H9 (cell line): ENCODE data around the gene DENND10. TPM values are rescaled to one million over a fixed set of nuclear protein-coding genes. Genes with fewer than 3 reads are reported as not detected.
A peak's percentile ranks its signal among the peaks of the same experiment; 100 is the strongest.

ENCODE experiments used
- DNase-seq: peaks from one replicate; pipeline ENCODE4 v3.0.0-alpha.2; 2017
- H2AFZ ChIP-seq: one replicate; pipeline ENCODE4 v1.6.1; 2013; ENCODE audit warnings: mild to moderate bottlenecking, low read length, control low read depth, moderate library complexity
- H2AK5ac ChIP-seq: 2 replicates; pipeline ENCODE4 v1.6.1; 2013; ENCODE audit warnings: low read length, control low read depth, mixed read lengths; ENCODE audit not compliant: insufficient read length
- H2BK120ac ChIP-seq: one replicate; pipeline ENCODE4 v1.6.1; 2013; ENCODE audit warnings: low read depth, mild to moderate bottlenecking, low read length, control low read depth, inconsistent platforms; ENCODE audit not compliant: poor library complexity, severe bottlenecking
- H2BK12ac ChIP-seq: 2 replicates; pipeline ENCODE4 v1.6.1; 2013; ENCODE audit warnings: low read length, control low read depth, mixed read lengths, low read depth; ENCODE audit not compliant: insufficient read length
- H2BK15ac ChIP-seq: 2 replicates; pipeline ENCODE4 v1.6.1; 2013; ENCODE audit warnings: low read depth, low read length, control low read depth
- H2BK20ac ChIP-seq: one replicate; pipeline ENCODE4 v1.6.1; 2013; ENCODE audit warnings: low read depth, mild to moderate bottlenecking, low read length, control low read depth, inconsistent platforms; ENCODE audit not compliant: poor library complexity, severe bottlenecking
- H2BK5ac ChIP-seq: 2 replicates; pipeline ENCODE4 v1.6.1; 2013; ENCODE audit warnings: low read length, control low read depth, mixed read lengths; ENCODE audit not compliant: insufficient read length
- H3K14ac ChIP-seq: 2 replicates; pipeline ENCODE4 v1.6.1; 2013; ENCODE audit warnings: low read length, control low read depth; ENCODE audit not compliant: insufficient read depth
- H3K18ac ChIP-seq: 2 replicates; pipeline ENCODE4 v1.6.1; 2013; ENCODE audit warnings: low read depth, mild to moderate bottlenecking, mixed read lengths, low read length, control low read depth; ENCODE audit not compliant: insufficient read length
- H3K23ac ChIP-seq: 2 replicates; pipeline ENCODE4 v1.6.1; 2013; ENCODE audit warnings: low read length, control low read depth, mixed read lengths, low read depth; ENCODE audit not compliant: insufficient read length
- H3K23me2 ChIP-seq: 2 replicates; pipeline ENCODE4 v1.6.1; 2013; ENCODE audit warnings: low read depth, mild to moderate bottlenecking, mixed read lengths, low read length, control low read depth; ENCODE audit not compliant: insufficient read length, poor library complexity, severe bottlenecking
- H3K27ac ChIP-seq: 2 replicates; pipeline ENCODE4 v1.5.1; 2013; ENCODE audit warnings: low read length, control low read depth, mixed read lengths, low read depth; ENCODE audit not compliant: insufficient read length
- H3K27me3 ChIP-seq: 2 replicates; pipeline ENCODE4 v1.6.1; 2013; ENCODE audit warnings: low read length, control low read depth, inconsistent platforms; ENCODE audit not compliant: insufficient read depth
- H3K4ac ChIP-seq: 2 replicates; pipeline ENCODE4 v1.6.1; 2013; ENCODE audit warnings: low read depth, mild to moderate bottlenecking, control low read depth, inconsistent platforms, low read length, moderate library complexity
- H3K4me1 ChIP-seq: 2 replicates; pipeline ENCODE4 v1.6.1; 2013; ENCODE audit warnings: low read length, control low read depth, inconsistent platforms; ENCODE audit not compliant: insufficient read depth
- H3K4me2 ChIP-seq: 2 replicates; pipeline ENCODE4 v1.6.1; 2013; ENCODE audit warnings: low read length, control low read depth, mixed read lengths; ENCODE audit not compliant: insufficient read length, insufficient read depth
- H3K56ac ChIP-seq: 2 replicates; pipeline ENCODE4 v1.6.1; 2013; ENCODE audit warnings: low read depth, mild to moderate bottlenecking, mixed read lengths, low read length, control low read depth; ENCODE audit not compliant: insufficient read length
- H3K79me1 ChIP-seq: 2 replicates; pipeline ENCODE4 v1.6.1; 2013; ENCODE audit warnings: low read depth, mild to moderate bottlenecking, moderate library complexity, low read length, control low read depth, inconsistent platforms; ENCODE audit not compliant: insufficient read depth, poor library complexity, severe bottlenecking
- H3K79me2 ChIP-seq: 2 replicates; pipeline ENCODE4 v1.6.1; 2013; ENCODE audit warnings: low read length, control low read depth, inconsistent platforms; ENCODE audit not compliant: insufficient read depth
- H3K9ac ChIP-seq: 2 replicates; pipeline ENCODE4 v1.6.1; 2013; ENCODE audit warnings: low read length, control low read depth, mixed read lengths; ENCODE audit not compliant: insufficient read length; ENCODE audit errors: extremely low read depth
- H3K9me3 ChIP-seq: one replicate; pipeline ENCODE4 v1.6.1; 2013; ENCODE audit warnings: low read depth, low read length, inconsistent platforms; ENCODE audit not compliant: control insufficient read depth
- H3T11ph ChIP-seq: one replicate; pipeline ENCODE4 v1.6.1; 2013; ENCODE audit warnings: mild to moderate bottlenecking, low read length, control low read depth, inconsistent platforms
- H4K20me1 ChIP-seq: one replicate; pipeline ENCODE4 v1.6.1; 2013; ENCODE audit not compliant: control insufficient read depth, insufficient read length, insufficient read depth
- H4K5ac ChIP-seq: 2 replicates; pipeline ENCODE4 v1.6.1; 2013; ENCODE audit warnings: low read depth, mild to moderate bottlenecking, mixed read lengths, low read length, control low read depth; ENCODE audit not compliant: insufficient read length
- H4K8ac ChIP-seq: replicated peaks from 2 replicates; pipeline ENCODE4 v1.6.1; 2013; ENCODE audit warnings: low read length, control low read depth, mixed read lengths, low read depth; ENCODE audit not compliant: insufficient read length
- H4K91ac ChIP-seq: 2 replicates; pipeline ENCODE4 v1.6.1; 2013; ENCODE audit warnings: low read depth, mild to moderate bottlenecking, moderate library complexity, mixed read lengths, low read length, control low read depth; ENCODE audit not compliant: insufficient read length
- H3K27ac Mint-ChIP-seq, 3 experiments: 2 replicates in 2 of 3; 3 replicates in 1 of 3; pipeline ENCODE4 v1.8.0; 2020 to 2021; ENCODE audit warnings: mixed read lengths in 3 of 3, mild to moderate bottlenecking in 1 of 3, moderate library complexity in 1 of 3
- H3K27me3 Mint-ChIP-seq: 2 replicates; pipeline ENCODE4 v1.8.0; 2021; ENCODE audit warnings: low read depth, mild to moderate bottlenecking, moderate library complexity, mixed read lengths
- H3K36me3 Mint-ChIP-seq, 3 experiments: 2 replicates in 2 of 3; 3 replicates in 1 of 3; pipeline ENCODE4 v1.8.0; 2020 to 2021; ENCODE audit warnings: low read depth in 3 of 3, mixed read lengths in 3 of 3; ENCODE audit not compliant: insufficient read depth in 1 of 3
- H3K4me1 Mint-ChIP-seq, 2 experiments: 2 replicates each; pipeline ENCODE4 v1.8.0; 2020; ENCODE audit warnings: mixed read lengths in 2 of 2
- H3K4me3 Mint-ChIP-seq, 2 experiments: 2 replicates in 1 of 2; 3 replicates in 1 of 2; pipeline ENCODE4 v1.8.0; 2020 to 2021; ENCODE audit warnings: mild to moderate bottlenecking in 2 of 2, mixed read lengths in 2 of 2, moderate library complexity in 1 of 2
- H3K9me3 Mint-ChIP-seq, 2 experiments: 2 replicates in 1 of 2; 3 replicates in 1 of 2; pipeline ENCODE4 v1.8.0; 2020; ENCODE audit warnings: mild to moderate bottlenecking in 2 of 2, mixed read lengths in 2 of 2, moderate library complexity in 1 of 2
- CTCF ChIP-seq: fragments of 200-600 bp; sonication (generic); conservative IDR thresholded peaks from 3 replicates; pipeline ENCODE4 v1.8.0; 2021; ENCODE audit warnings: antibody characterized with exemption, mild to moderate bottlenecking
- WGBS: extraction: QIAGEN DNeasy Blood & Tissue Kit; methylation state at CpG from one replicate; pipeline ENCODE4 v1.1.7; 2013; ENCODE audit warnings: missing lambda C conversion rate, low lambda C conversion rate, mixed read lengths; ENCODE audit not compliant: insufficient read length; ENCODE audit errors: extremely low coverage; 5-methylcytosine and 5-hydroxymethylcytosine counted together
- total RNA-seq: library from RNA; stranded (reverse); gene quantifications from 2 replicates; pipeline ENCODE4 v1.2.1, GENCODE V29; 2021

DENND10 gene
- total RNA-seq, 1 experiment from 2014 or later: 63.2 TPM

- peak; percentile 59 for DNase-seq
- H2BK12ac ChIP-seq: no peak within 1 kb of the TSS
- Mint-ChIP-seq H3K27me3 (no peaks in the 10 kb centered on the region), H3K9me3 (no peaks in the 10 kb centered on the region), H3K4me1 (peaks cover 13 to 22% of the 10 kb centered on the region in 2 experiments), H3K4me3 (peak within 1 kb of the TSS; percentile 83 to 88), H3K27ac (peak within 1 kb of the TSS in 1 of 3 experiments; percentile 93; a peak in 2 of 7 replicates), H3K36me3 (peaks cover 16 to 45% (median 29%) of the 10 kb centered on the region in 3 experiments)
- no peaks in the 10 kb centered on the region for H3K79me2 ChIP-seq
- no peaks in the 10 kb centered on the region for H3K9me3 ChIP-seq
- H3K23me2 ChIP-seq: peaks cover 5% of the 10 kb centered on the region
- no peak within 1 kb of the TSS for H3T11ph ChIP-seq
- peak within 1 kb of the TSS; percentile 46 for H3K9ac ChIP-seq
- no peak within 1 kb of the TSS for H2BK15ac ChIP-seq
- no peak within 1 kb of the TSS for H4K8ac ChIP-seq
- H3K18ac ChIP-seq: no peak within 1 kb of the TSS
- no peak within 1 kb of the TSS for H2AFZ ChIP-seq
- H3K27ac ChIP-seq: no peak within 1 kb of the TSS
- H2BK20ac ChIP-seq: no peak within 1 kb of the TSS
- no peak within 1 kb of the TSS for H2AK5ac ChIP-seq
- no peak within 1 kb of the TSS for H3K23ac ChIP-seq
- no peak within 1 kb of the TSS for H2BK120ac ChIP-seq
- no peaks in the 10 kb centered on the region for H4K20me1 ChIP-seq
- H3K14ac ChIP-seq: peak within 1 kb of the TSS; percentile 84
- peak; percentile 16; the same call in 1 of the 3 replicates for TF ChIP-seq CTCF
- no peak within 1 kb of the TSS for H2BK5ac ChIP-seq
- H4K5ac ChIP-seq: no peak within 1 kb of the TSS
- no peaks in the 10 kb centered on the region for H3K27me3 ChIP-seq
- no peak within 1 kb of the TSS for H3K56ac ChIP-seq
- no peak within 1 kb of the TSS for H4K91ac ChIP-seq
- WGBS: no CpG with 5 or more reads among the region's 90 CpGs
- H3K4ac ChIP-seq: no peak within 1 kb of the TSS
- peak within 1 kb of the TSS; percentile 92 for H3K4me2 ChIP-seq
- no peaks in the 10 kb centered on the region for H3K79me1 ChIP-seq
- H3K4me1 ChIP-seq: no peaks in the 10 kb centered on the region
Measured at GRCh38 chr10:119165171-119166117, 61.5 kb downstream of the DENND10 start, which contains the start of gene SFXN4. TSS of gene SFXN4 (minus strand) at chr10:119165714. CDS start at chr10:119165647, 67 bp downstream.
